ENCODE results near the gene RCOR2. TPM values are rescaled to one million over a fixed set of nuclear protein-coding genes. Genes with fewer than 3 reads are reported as not detected.

RCOR2 gene
- total and polyA plus RNA-seq, 2 donors (not counting 1 experiment from before 2014, with no cell fraction given): not detected

DNA sequence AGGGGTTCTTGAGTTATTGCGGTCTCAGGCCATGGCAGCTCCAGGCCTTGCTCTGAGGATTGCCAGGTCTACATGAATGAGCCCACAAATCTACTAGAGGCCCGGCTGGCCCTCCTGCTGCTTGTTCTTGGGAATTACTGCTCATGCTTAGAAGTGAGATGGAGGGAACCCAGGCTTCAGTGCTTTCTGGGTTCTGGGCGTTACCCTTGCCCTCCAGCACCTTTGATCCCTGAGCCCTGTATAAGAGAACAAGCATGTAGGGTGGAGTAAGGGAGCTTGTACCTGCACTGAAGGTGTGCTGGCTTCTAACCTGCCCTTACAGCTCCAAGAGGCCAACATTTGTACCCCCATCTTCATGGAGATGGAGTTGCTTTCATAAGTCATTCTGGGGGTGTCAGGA is 25.8 kb upstream of the RCOR2 start:
- no peak for DNase-seq
- Histone ChIP-seq H3K9ac (ENCODE audit: low read length) (no peak overlapping the region), H2AFZ (ENCODE audit: insufficient read depth, low read depth, low read length, poor library complexity, severe bottlenecking) (no peak overlapping the region), H3K4me3 (ENCODE audit: control extremely low read depth in 1 of 5, extremely low read depth in 1 of 5, insufficient read depth in 1 of 5, low read depth in 2 of 5, low read length in 4 of 5) (no peak overlapping the region), H3K27me3 (replicated peaks in 1 of 4; ENCODE audit: control extremely low read depth in 1 of 4, control insufficient read depth in 3 of 4, insufficient read depth in 4 of 4, low read length in 3 of 4) (no peaks in the 10 kb centered on the region), H3K4me1 (ENCODE audit: control insufficient read depth in 2 of 2, insufficient read depth in 2 of 2, low read length in 2 of 2) (peaks cover 27 to 34% of the 10 kb centered on the region in 2 donors), H3K4me2 (replicated peaks; ENCODE audit: low read depth, low read length, poor library complexity, severe bottlenecking) (no peak overlapping the region), H4K20me1 (ENCODE audit: control insufficient read depth, insufficient read depth, low read length, poor library complexity, severe bottlenecking) (peaks cover 25% of the 10 kb centered on the region), H3K36me3 (replicated peaks in 1 of 2; ENCODE audit: control extremely low read depth in 1 of 2, control insufficient read depth in 1 of 2, extremely low read depth in 1 of 2, insufficient read depth in 2 of 2, low read length in 1 of 2) (peaks cover 3 to 11% of the 10 kb centered on the region in 2 experiments), H3K9me3 (ENCODE audit: control extremely low read depth in 1 of 3, control insufficient read depth in 2 of 3, insufficient read depth in 1 of 3, low read length in 2 of 3) (no peaks in the 10 kb centered on the region), H3K27ac (ENCODE audit: low read length in 2 of 2) (no peak overlapping the region), H3K79me2 (ENCODE audit: control insufficient read depth, insufficient read depth, low read length) (peaks cover 65% of the 10 kb centered on the region)
- TF ChIP-seq EZH2 (IDR thresholded peaks at IDR 0.05; ENCODE audit: borderline replicate concordance, insufficient read depth, low read depth, low read length, poor library complexity, severe bottlenecking): no peak
- no peak for TF ChIP-seq CTCF (IDR thresholded peaks at IDR 0.05)
- ChIA-PET POLR2A (no interaction called here), CTCF (interaction anchor here (0.6 to 11.7 kb wide), 5 partner anchors 10 to 360 kb away, joined by 3 to 254 read pairs (median 3); partner anchors contain the start of genes MARK2 and ZFTA)
- Mint-ChIP-seq H3K27ac (no peak overlapping the region), H3K4me3 (no peak overlapping the region), H3K27me3 (no peaks in the 10 kb centered on the region), H3K4me1 (peaks cover 36% of the 10 kb centered on the region), H3K9me3 (ENCODE audit: insufficient read depth) (no peaks in the 10 kb centered on the region)
- ATAC-seq (ENCODE audit: low read depth): no peak
- intact Hi-C loops (cut with micrococcal nuclease): no loop called here
- WGBS (ENCODE audit: insufficient coverage): 94% methylated on average over 3 of the region's 3 CpGs

DNA sequence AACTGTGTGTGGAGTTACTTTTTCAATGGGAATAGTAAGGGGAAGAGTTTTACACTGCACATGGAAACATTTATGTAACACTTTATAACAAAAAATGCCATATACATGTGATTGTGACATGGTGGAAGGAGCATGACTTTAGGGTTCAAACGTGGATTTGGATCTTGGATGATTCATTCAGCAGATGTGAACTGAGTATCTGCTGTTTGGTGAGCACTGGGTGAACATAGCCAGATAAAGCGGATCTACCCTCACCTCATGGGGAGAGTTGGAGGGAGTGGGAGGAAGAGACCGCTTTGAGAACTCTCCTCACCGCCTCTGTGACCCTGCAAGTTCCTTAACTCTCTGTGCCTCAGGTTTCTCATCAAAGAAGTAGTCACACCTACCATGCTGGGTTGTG is 24.9 kb upstream of the RCOR2 start:
- intact Hi-C loops (cut with micrococcal nuclease): no loop called here
- Histone ChIP-seq H3K27me3 (replicated peaks in 1 of 4; ENCODE audit: control extremely low read depth in 1 of 4, control insufficient read depth in 3 of 4, insufficient read depth in 4 of 4, low read length in 3 of 4) (no peaks in the 10 kb centered on the region), H3K4me2 (replicated peaks; ENCODE audit: low read depth, low read length, poor library complexity, severe bottlenecking) (no peak overlapping the region), H3K4me3 (ENCODE audit: control extremely low read depth in 1 of 5, extremely low read depth in 1 of 5, insufficient read depth in 1 of 5, low read depth in 2 of 5, low read length in 4 of 5) (no peak overlapping the region), H3K36me3 (replicated peaks in 1 of 2; ENCODE audit: control extremely low read depth in 1 of 2, control insufficient read depth in 1 of 2, extremely low read depth in 1 of 2, insufficient read depth in 2 of 2, low read length in 1 of 2) (peaks cover 3 to 11% of the 10 kb centered on the region in 2 experiments), H3K79me2 (ENCODE audit: control insufficient read depth, insufficient read depth, low read length) (peaks cover 64% of the 10 kb centered on the region), H4K20me1 (ENCODE audit: control insufficient read depth, insufficient read depth, low read length, poor library complexity, severe bottlenecking) (peaks cover 25% of the 10 kb centered on the region), H3K9ac (ENCODE audit: low read length) (no peak overlapping the region), H3K27ac (ENCODE audit: low read length in 2 of 2) (peak overlapping the region in 1 of 2 donors; percentile 81), H2AFZ (ENCODE audit: insufficient read depth, low read depth, low read length, poor library complexity, severe bottlenecking) (no peak overlapping the region), H3K9me3 (ENCODE audit: control extremely low read depth in 1 of 3, control insufficient read depth in 2 of 3, insufficient read depth in 1 of 3, low read length in 2 of 3) (no peaks in the 10 kb centered on the region), H3K4me1 (ENCODE audit: control insufficient read depth in 2 of 2, insufficient read depth in 2 of 2, low read length in 2 of 2) (peaks cover 27 to 35% of the 10 kb centered on the region in 2 donors)
- DNase-seq: no peak
- no peak for ATAC-seq (ENCODE audit: low read depth)
- POLR2A ChIA-PET: interaction anchor here (0.6 kb wide), 1 partner anchor 9 kb away, joined by 3 read pairs; no protein-coding TSS in a partner anchor
- TF ChIP-seq EZH2 (IDR thresholded peaks at IDR 0.05; ENCODE audit: borderline replicate concordance, insufficient read depth, low read depth, low read length, poor library complexity, severe bottlenecking): no peak
- no peak for TF ChIP-seq CTCF (IDR thresholded peaks at IDR 0.05)
- Mint-ChIP-seq H3K4me1 (peaks cover 36% of the 10 kb centered on the region), H3K27ac (peak overlapping the region; percentile 37), H3K4me3 (no peak overlapping the region), H3K9me3 (ENCODE audit: insufficient read depth) (no peaks in the 10 kb centered on the region), H3K27me3 (no peaks in the 10 kb centered on the region)
- CTCF ChIA-PET: interaction anchor here (0.7 to 11.7 kb wide), 4 partner anchors 10 to 361 kb away, joined by 3 to 254 read pairs (median 4); partner anchors contain the start of genes MARK2 and ZFTA
- no CpG with 5 or more reads among the region's 4 CpGs for WGBS (ENCODE audit: insufficient coverage)
